Endothelial cell of coronary artery (primary cell): Measurements from ENCODE around the gene IGFN1. TPM values are rescaled to one million over a fixed set of nuclear protein-coding genes. Genes with fewer than 3 reads are reported as not detected.

Experiments used
- total RNA-seq: library from RNA; depleted of rRNA; stranded (reverse); fragments of >200 nt; gene quantifications from 2 replicates; pipeline ENCODE4 v1.2.3, GENCODE V29; 2014

Gene IGFN1
- total RNA-seq, result not detected in 2 replicates

GRCh38 chr1:201190624-201191051 is at the start of gene IGFN1:
IGFN1 (plus strand) TSS chr1:201190824; CDS start chr1:201193294, 2,470 bp downstream.

GRCh38 chr1:201154389-201155165 is 36.0 kb upstream of the IGFN1 start, which contains the start of gene TMEM9:
TMEM9 (minus strand) TSS chr1:201154474; CDS start chr1:201153923, 551 bp downstream.

Other genes with a start within 250 kb of the IGFN1 start
- gene KIF21B, start 167.1 kb upstream of the IGFN1 start, total RNA-seq, result 0.90 and 1.0 TPM in 2 replicates
- gene CACNA1S, start 78.4 kb upstream of the IGFN1 start, total RNA-seq, result not detected in 2 replicates
- not detected in 2 replicates for gene ASCL5, start 63.6 kb upstream of the IGFN1 start, total RNA-seq
- gene TMEM9, start 36.4 kb upstream of the IGFN1 start, total RNA-seq, result 59.1 and 73.8 TPM in 2 replicates
- gene PKP1, start 92.7 kb downstream of the IGFN1 start, total RNA-seq, result 0.19 TPM in 1 of 2 replicates, not detected in the other
- not detected in 2 replicates for gene TNNT2, start 186.9 kb downstream of the IGFN1 start, total RNA-seq
- gene LAD1, start 208.5 kb downstream of the IGFN1 start, total RNA-seq, result not detected in 2 replicates
- not detected in 2 replicates for gene TNNI1, start 230.9 kb downstream of the IGFN1 start, total RNA-seq